NCI-H748 treated with DMSO at 0.1 percent for 48 hours (cell line): ENCODE results near the gene CPNE2.

Source experiments
- DNase-seq: peaks from one replicate; lab custom pipeline; 2025; lab: John Stamatoyannopoulos, UW

Gene CPNE2

DNA sequence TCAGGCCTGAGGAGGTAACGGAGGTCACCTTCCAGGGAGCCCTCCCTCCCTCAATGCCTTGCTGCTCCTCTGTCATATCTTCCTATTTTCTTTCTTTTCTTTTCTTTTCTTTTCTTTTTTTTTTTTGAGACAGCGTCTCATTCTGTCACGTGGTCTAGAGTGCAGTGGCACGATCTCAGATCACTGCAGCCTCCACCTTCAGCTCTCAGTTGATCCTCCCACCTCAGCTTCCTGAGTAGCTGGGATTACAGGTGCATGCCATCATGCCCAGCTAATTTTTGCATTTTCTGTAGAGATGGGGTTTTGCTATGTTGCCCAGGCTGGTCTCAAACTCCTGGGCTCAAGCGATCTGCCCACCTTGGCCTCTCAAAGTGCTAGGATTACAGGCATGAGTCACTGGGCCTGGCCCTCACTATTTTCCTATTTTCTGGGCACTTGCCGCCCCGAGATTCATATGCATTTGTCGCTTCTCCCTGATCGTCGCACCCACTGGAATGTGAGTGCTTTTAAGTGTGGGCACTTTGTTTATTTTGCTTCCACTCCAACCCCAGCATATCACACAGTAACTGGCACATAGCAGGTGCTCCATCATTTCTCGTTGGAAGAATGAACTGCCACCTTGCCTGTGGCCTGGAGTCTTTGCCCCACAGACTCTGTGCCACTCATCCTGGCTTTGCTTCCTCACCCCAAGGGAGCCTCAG, 31.7 kb downstream of the CPNE2 start:
- no peak for DNase-seq

DNA sequence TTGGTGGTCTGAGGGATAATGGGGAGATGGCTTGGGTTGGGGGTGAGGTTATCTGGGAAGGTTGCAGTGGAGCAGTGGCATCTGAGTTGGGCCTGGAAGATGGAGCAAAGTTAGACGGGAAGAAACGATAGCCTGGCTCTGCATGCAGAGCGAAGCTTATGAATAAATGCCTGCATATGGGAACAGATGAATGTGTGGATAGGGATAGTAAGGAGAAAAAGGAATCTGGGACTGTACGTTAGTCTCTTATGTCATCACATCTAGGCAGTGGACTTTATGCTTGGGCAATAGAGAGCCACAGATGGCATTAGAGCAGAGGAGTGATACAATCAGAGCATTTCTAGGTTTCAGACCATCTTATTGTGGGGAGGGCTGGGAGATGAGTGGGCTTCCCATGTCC, 33.0 kb downstream of the CPNE2 start:
- DNase-seq, result no peak

DNA sequence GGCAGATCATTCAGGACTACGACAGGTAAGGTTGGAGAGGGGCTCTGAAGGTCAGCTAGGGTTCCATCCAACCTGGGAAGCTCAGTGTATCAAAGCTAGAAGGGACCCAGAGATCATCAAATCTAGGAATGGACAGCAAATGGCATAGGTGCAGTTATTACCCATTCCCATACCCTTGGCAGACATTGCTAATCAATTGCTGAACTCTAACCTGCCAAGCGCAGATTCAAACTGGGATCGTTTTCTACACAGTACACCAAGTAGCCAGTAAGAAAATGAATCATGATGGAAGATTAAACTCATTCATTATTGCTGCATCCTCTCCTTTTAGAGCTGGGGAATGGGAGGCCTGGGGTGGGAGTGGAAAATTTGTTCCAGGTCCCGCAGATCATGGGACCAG, 33.6 kb downstream of the CPNE2 start:
- DNase-seq, result no peak

DNA sequence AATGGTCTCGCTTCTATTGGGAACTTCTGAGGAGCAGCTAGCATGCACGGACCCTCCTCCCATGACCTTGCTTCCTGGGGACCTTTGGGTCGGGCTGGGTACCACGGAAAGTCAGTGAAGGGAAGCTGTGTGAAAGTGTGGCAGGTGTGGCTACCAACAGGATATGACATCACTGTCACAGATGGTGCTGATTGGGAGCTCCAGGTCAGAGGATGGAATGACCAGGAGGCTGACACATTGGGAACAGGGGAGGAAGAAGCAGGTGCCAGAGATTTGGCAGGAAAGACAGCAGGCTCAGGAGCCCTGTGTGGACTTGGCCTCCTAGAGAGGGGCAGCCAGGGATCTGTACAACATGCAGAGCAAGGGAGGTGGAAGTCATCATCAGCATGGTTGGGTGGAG, 34.0 kb downstream of the CPNE2 start:
- DNase-seq, result no peak

DNA sequence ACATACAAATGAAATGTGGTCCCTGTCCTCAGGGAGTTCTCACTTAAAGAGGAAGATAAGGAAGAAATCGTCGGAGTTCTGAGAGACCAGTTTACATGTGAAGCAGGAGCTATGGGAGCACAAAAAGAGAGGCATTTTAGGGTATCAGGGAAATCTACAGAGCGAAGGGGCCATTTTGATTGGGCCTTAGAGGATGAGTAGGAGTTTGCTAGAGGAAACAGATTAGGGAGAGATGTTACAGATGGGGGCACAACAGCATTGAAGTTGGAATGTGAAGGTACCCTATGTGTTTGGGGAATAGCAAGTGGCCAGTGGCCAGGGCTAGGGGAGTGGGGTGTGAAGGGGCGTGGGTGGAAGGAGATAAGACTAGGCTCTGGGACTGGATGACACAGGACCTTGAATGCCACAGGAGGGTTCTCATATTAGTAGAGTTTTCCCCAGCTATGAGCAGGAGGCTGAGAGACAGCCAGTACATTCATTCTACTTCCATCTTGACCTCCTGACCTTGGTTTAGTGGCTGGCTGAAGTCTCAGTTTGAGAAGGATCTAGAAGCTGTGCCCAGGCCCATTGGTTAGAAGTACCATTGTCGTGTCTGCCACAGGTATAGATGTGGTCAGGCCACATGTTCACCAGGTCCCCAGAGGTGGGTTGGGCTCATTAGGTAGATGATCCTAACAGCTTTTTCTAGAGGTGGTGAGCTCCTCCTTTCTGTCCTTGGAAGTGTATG, 34.8 kb downstream of the CPNE2 start:
- no peak for DNase-seq

DNA sequence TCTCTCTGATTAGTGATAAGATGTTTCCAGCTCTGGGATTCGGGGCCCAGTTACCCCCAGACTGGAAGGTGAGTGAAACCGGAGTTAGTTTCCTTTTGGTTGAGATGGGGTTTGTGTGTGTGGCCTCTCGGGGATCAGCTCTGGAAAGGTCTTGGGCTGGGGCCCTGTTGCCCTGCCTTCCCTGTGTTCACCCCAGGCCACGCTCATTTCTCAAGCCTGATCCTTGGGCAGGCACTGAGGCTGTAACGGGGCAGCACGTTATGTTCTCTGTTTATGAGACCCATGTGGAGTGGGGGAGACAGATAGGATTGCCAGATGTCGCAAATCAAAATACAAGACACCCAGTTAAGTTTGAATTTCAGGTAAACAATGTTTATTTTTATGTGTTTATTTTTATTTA, 35.5 kb downstream of the CPNE2 start:
- DNase-seq, result no peak

DNA sequence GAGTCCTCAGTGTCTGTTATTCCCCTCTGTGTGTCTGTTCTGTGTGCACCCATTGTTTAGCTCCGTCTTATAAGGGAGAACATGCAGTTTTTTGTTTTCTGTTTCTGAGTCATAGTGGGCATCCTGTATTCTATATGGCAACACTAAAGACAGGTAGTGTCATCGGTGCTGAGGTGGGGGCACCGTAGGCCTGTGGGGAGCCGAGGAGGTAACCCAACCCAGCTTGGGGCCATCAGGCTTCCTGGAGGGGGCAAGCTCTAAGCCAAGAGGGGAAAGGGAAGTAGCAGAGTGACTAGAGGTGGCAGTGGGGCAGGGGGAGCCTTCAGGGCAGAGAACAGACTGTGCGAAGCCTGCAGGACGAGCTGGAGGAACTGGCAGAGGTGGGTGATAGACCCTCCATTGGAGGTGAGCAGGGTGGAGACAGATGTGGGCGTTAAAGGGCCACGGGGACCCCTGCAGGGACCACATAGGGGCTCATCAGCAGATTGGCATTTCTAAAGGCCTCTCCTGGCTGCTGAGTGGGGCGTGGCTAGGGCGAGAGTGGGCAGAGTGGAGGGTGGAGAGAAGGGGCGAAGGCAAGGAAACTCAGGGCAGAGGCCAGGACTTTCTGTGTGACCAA, 36.5 kb downstream of the CPNE2 start:
- DNase-seq, result no peak

DNA sequence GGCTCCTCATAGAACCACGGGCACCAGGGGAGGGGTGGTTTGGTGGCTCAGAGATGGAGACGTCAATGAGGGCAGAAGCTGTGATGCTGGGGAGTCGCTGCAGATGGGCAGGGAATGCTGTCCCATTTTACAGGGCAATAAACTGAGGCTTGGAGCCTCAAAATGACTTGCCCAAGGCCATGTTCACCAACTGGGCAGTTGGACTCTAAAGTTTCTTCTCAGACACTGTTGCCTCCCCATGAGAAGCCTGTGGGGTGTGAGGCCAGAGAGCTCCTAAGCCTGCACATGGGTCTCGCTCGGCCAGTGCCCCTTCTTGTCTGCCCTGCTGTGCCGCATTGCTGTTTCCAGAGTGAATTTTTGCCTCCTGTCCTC, 38.6 kb downstream of the CPNE2 start:
- DNase-seq, result no peak

DNA sequence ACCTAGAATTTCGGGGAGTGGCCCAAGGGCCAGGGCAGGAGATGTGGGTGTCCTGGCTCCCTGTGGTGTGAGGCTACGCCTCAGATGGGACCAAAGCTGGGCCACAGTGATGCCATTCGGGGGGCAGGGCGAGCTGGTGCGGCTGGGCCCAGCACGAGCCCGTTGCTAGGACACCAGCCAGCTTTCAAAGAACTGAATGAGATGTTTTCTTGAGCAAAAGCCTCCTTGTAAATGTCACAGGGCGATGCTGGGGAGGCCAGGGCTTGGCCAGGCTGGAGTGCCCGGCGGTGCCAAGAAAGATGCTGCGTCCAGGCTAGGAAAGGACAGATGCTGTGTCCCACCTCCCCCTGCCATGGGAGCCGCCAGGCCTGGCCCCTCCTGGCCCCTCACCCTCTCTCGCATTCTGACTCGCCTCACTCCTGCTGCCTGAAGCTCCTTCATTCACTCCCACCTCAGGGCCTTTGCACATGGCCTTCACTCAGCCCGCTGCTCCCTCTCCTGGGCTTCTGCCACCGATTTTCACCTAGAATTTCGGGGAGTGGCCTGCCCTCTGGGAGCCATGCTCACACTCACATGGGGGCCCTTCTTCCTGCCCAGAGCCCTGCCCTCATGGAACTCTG, 39.1 kb downstream of the CPNE2 start:
- no peak for DNase-seq

DNA sequence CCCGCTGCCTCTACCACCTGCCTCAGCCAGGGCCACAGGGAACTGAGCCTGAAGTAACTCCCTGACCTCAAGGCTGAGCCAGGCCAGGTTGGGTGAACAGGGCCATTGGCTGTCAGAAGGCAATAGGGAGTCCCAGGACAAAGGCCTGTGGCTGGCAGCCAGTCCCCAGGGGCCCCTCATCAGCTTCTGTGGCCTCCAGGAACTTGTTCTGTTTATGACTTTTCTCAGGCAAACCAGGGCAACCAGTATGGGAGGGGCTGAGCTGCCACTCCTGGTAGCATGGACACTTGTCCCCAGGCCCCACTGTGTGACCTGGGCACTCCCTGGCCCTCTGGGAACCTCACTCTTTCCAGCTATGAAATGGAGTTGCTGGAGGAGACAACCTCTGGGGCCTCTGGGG, 40.1 kb downstream of the CPNE2 start:
- DNase-seq, result no peak

DNA sequence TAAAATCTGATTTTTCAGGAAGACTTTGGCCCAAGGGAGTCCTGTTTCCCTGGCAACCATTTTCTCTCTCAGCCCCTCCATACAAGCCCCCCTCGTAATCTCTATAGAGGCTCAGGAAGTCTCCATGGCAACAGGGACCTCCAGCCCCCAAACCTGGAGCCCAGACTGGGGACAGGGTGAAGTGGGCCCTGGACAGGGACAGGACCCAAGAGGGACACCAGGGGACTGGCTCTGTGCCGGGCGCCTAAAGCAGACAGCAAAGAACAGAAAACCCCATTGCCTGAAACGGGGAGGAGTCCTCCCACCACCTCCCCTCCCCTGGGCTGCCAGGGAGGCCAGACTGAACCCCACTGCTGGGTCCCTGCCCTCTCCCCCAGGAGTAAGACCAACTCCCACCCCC, 40.6 kb downstream of the CPNE2 start:
- no peak for DNase-seq

DNA sequence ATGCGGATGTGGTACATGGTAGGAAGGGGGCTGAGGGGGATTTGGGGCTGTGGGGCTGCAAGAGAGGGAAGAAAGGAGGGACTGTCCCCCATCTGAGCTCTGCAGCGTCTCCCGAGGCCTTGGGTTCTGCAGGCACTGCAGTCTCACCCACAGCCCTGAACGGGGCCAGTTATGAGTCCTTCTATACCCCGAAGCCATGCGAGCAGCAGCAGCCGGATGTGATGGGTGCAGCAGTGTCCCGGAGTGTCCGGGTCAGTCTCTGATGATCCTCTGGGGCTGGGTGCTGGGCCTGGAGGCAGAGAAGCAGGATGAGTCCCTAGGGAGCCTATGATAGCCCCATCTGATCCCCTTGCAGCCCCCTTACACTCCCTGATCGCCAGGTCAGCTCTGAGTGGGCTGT, 41.5 kb downstream of the CPNE2 start:
- no peak for DNase-seq

DNA sequence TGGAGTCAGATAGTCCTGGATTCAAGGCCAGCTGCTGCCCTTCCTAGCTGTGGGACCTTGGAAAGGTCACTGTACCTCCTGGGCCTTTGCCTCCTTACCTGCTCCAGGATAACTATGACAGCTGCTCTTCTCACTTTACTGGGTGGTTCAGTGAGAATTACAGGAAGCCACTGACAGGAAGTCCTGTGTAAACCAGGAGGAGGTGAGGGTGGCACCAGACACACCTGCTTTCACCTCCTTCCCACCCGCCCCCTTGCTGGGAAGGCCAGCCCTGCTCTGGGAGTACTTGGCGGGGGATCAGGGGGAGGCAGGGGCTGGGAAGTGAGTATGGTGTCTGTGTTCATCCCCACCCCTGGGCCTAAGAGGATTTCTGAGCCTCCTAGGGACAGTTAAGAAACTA, 42.6 kb downstream of the CPNE2 start:
- DNase-seq, result no peak

DNA sequence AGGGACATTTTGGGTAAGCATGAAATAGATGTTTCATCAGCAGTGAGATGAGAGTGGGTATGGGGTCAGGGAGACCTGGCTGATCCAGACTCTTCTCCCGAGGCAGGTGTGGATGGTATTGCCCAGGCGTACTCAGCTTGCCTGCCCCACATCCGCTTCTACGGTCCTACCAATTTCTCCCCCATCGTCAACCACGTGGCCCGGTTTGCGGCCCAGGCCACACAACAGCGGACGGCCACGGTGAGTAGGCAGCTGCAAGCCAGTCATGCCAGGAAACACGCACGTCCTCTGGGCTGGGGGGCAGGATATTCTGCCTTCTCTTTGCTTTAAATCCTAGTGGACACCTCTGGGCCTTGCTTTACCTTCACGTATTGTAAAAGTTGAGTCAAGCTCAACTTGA, 44.7 kb downstream of the CPNE2 start:
- DNase-seq, result no peak

DNA sequence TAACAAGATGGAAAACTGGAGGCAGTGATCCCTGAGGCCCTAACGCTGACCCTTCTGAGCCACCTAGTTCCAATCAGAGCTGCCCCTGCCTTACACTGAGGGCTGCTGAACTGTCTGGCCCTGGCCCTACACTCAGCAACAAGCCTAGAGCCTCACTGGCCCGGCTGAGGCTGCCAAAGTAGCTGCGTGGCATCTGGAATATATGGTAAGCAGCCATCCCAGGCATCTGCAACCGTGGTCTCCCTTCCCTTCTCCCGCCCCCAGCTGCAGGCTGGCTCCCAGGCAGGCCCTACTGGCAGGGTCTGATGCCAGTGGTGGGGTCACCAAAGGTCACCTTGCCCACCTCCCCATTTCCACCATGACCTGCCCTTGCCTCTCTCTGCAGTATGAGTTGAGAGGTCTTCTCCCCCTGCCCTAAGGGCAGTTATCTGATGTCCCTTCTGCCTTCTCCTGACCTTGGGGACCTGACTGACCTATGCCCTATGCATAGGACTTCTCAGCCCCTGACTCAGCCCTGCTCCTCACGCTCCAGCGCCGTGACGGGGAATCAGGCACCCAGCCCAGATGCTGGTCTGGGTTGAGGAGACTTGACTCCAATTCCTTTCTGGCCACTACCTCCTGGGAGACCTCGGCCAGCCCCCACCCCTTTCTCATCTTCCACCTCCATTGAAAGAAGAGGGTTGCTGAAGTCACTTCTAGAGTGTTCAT, 45.3 kb downstream of the CPNE2 start:
- DNase-seq, result no peak

DNA sequence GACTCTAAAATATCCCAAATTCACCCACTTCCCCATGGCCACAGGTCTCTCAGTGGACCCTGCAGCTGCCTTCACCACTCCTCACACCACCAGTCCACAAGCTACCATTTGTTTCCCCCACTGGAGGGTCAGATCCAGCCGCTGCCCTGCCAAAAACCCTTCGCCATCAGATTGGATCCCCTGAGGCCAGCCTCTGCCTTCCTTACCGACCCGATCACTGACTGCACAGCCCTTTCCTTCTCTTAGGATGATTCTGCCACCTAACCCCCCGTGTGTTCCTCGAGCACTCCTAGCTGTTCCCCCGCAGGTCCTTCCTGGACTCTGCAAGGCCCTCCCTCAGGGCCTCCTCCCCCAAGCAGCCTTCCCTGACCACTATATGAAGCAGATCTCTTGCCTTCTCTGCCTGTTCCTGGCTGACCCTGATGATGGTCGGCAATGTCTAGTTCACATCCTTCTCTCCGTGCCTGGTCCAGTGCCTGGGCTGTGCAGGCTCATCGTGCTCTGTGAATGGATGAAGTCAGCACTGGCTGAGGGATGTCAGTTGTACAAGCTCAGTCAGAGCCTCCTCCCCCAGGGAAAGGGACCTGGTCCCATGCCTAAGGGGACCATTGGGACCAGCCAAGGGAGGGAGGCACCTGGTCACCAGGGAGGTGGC, 46.0 kb downstream of the CPNE2 start:
- DNase-seq, result no peak

DNA sequence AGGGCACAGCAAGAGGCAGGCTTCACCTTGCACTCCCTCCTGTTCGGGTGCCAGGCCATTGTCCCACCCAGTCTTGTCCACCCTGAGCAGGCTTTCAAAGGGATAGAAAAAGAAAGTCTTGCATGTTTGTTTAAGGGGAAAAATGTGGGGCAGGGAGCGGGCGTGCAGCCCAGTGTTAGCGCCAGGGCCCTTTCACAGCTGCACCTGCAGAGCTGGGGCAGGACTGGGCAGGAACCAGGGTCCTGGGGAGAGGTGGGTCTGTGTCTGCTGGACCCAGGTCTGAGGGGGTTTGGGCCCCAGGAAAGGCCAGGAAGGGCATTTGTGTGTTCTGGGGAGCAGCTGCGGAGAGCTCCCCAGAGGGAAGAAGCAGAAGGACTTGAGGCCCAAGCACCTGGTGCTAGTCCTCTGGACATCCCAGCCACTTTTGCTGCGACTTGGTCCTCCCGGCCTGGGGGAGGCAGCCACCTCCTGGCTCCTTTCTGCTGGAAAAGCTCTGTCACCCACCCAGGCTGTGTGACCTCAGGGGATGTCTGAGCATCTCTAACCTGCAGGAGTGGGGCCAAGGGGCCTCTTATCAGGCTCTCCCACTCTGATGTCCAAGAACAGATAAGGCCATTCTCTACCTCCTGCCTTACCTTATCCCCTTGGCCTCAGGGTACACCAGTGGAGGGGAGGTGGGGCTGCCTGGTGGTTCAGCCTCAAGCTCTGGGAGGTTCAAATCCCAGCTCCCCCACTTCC, 48.7 kb downstream of the CPNE2 start:
- DNase-seq, result no peak

DNA sequence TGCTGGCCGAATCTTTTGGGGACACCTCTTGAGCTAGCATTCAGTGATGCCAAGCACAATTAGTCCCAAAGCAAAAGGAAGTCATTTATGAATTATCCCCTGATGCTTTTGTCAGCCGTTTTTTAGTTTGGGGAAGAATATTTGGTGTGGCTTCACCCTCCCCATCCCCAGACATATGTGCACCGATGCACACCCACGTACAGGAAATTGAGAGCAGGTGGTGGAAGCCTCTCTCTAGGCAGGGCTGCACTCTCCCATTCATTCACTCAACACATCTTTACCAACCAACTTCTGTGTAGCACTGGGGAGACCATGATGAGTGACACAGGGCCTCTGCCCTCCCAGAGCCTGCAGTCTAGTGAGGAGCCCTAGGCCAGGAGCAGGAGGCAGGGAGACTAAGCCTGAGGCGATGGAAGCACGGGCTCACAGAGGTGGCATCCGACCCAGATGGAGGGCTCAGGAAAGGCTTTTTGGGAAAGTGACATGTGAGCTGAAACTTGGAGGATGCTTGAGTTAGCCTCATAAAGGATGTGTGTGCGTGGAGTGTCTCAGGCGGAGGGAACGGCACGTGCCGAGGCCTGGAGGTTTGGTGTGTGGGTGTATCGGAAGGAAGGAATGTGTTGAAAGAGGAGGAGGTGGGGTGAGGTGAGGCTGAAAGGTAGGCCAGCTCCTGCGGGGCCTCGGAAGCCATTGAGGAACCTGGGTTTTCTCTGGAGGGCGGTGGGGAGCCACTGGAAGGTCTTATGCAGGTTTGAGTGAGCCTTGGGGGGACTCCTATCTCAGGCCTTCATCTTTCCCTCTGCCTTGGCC, 49.6 kb downstream of the CPNE2 start:
- DNase-seq, result no peak

DNA sequence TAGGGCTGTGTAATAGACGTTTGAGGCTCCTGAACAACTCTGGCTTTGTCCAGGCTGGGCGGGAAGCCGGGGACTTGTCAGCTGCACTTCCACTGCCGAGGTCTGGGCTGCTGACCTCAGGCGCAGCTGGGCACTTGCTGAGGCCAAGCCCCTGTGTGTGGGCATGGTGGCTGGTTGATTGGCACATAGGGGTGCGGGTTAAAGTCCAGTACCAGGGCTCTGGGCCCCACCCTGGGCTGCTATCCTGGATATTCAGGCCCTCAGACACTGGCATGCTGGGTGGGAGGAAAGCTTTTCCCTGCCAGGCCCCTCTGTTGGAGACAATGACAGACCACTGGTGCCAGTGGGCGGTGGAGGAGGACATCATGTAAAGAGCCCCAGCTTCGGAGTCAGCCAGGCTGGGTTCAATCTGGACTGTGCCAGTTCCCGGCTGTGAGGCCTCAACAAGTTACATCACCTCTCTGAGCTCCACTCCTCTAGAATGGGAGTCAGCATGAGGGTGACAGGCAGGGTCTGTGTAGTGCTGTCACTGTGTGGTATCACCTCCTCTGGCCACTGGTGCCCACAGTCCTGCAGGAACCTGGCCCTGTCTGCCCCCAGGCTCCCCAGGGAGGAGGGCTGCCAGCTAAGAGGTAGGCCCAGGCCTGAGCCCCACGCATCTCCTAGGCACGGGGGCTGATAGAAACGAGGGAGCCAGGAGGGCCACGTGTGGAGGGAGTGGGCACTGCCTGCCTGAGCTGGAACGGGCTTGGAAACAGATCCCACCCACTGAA, 51.0 kb downstream of the CPNE2 start:
- DNase-seq, result no peak

DNA sequence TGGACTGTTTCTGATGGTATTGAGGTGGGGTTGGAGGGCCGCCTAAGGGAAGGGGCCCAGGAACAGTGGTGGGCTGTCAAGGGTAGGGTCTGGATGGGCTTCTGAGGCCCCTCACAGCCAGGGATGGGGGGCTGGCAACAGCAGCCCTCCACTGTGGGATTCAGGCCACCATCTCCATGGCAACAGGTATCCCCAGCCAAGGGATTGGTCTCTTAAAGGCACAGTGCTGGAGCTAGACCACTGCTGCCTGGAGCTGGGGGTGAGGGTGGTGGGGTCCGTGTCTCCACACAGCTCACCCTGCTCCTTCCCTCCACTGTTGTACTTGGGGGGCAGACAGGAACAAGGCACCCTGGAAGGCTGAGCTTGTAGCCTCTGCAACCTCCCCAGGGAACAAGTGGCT, 51.6 kb downstream of the CPNE2 start:
- DNase-seq, result no peak
